Calu3 (cell line): ENCODE data around the gene ONECUT2. TPM values are rescaled to one million over a fixed set of nuclear protein-coding genes. Genes with fewer than 3 reads are reported as not detected.

ENCODE experiments used
- BruUV-seq: library from RNA; stranded (reverse); fragments of 400-500 nt; replicated peaks from 2 replicates; lab custom pipeline; 2021; lab: Mats Ljungman, UMichigan
- CTCF ChIA-PET: fragments of 300-600 bp; sonication (Branson Sonifier 250); formaldehyde crosslinking; loops from one replicate; lab custom pipeline; 2022; ENCODE audit warnings: antibody characterized with exemption; lab: Charles Lee
- DNase-seq: peaks from one replicate; pipeline ENCODE4 v3.0.0; 2022
- H3K27ac Mint-ChIP-seq: one replicate; pipeline ENCODE4 v1.8.0; 2022; ENCODE audit warnings: mixed read lengths; ENCODE audit not compliant: unreplicated experiment
- H3K27me3 Mint-ChIP-seq: one replicate; pipeline ENCODE4 v1.8.0; 2022; ENCODE audit warnings: mixed read lengths; ENCODE audit not compliant: unreplicated experiment
- H3K36me3 Mint-ChIP-seq: one replicate; pipeline ENCODE4 v1.8.0; 2022; ENCODE audit warnings: mild to moderate bottlenecking, moderate library complexity, mixed read lengths; ENCODE audit not compliant: insufficient read depth, unreplicated experiment
- H3K4me1 Mint-ChIP-seq: one replicate; pipeline ENCODE4 v1.8.0; 2022; ENCODE audit warnings: mild to moderate bottlenecking, low read depth, mixed read lengths; ENCODE audit not compliant: unreplicated experiment
- H3K4me3 Mint-ChIP-seq: one replicate; pipeline ENCODE4 v1.8.0; 2022; ENCODE audit warnings: mild to moderate bottlenecking, low read depth, moderate library complexity, mixed read lengths; ENCODE audit not compliant: unreplicated experiment
- H3K9me3 Mint-ChIP-seq: one replicate; pipeline ENCODE4 v1.8.0; 2022; ENCODE audit warnings: low read depth, mixed read lengths; ENCODE audit not compliant: unreplicated experiment
- CTCF ChIP-seq: fragments of 200-600 bp; IDR thresholded peaks from one replicate; pipeline ENCODE4 v1.8.0; 2022; ENCODE audit warnings: antibody characterized with exemption; ENCODE audit not compliant: unreplicated experiment
- intact Hi-C: fragments of 100-400 bp; cut with micrococcal nuclease; formaldehyde crosslinking; loops from one replicate; pipeline ENCODE4 v1.10.0; 2022; ENCODE audit not compliant: unreplicated experiment
- total RNA-seq: library from RNA; stranded (reverse); gene quantifications from 2 replicates; pipeline ENCODE4 v1.2.3, GENCODE V29; 2022

ONECUT2 gene
- total RNA-seq, 1 experiment from 2014 or later: 182 TPM

GRCh38 chr18:57443702-57444101 lies 8.5 kb downstream of the ONECUT2 start:
- Mint-ChIP-seq H3K27ac (peak overlapping the region; percentile 79), H3K4me1 (peaks cover 74% of the 10 kb centered on the region), H3K9me3 (no peaks in the 10 kb centered on the region), H3K4me3 (peak overlapping the region; percentile 96), H3K36me3 (peaks cover 100% of the 10 kb centered on the region), H3K27me3 (no peaks in the 10 kb centered on the region)
- no peak for DNase-seq
- TF ChIP-seq CTCF: no peak
- intact Hi-C loops: loop anchor here (5.0 to 10.0 kb wide), 3 partner anchors 299 to 699 kb away; partner anchors contain the start of gene BOD1L2
- TSS peak; percentile 42 for BruUV-seq
- CTCF ChIA-PET: interaction anchor here (0.5 kb wide), 1 partner anchor 178 kb away, joined by 4 read pairs; the partner anchor contains the start of gene NARS1

GRCh38 chr18:57444301-57444759 lies 9.2 kb downstream of the ONECUT2 start:
- BruUV-seq: no TSS peak
- Mint-ChIP-seq H3K4me1 (peaks cover 80% of the 10 kb centered on the region), H3K36me3 (peaks cover 99% of the 10 kb centered on the region), H3K9me3 (no peaks in the 10 kb centered on the region), H3K27me3 (no peaks in the 10 kb centered on the region), H3K27ac (peak overlapping the region; percentile 79), H3K4me3 (peak overlapping the region; percentile 96)
- intact Hi-C loops: loop anchor here (5.0 to 10.0 kb wide), 3 partner anchors 300 to 700 kb away; partner anchors contain the start of gene BOD1L2
- CTCF ChIA-PET: interaction anchor here (0.8 kb wide), 1 partner anchor 118 kb away, joined by 3 read pairs; no protein-coding TSS in a partner anchor
- peak; percentile 69 for DNase-seq
- no peak for TF ChIP-seq CTCF

GRCh38 chr18:57445488-57446319 lies 10.5 kb downstream of the ONECUT2 start:
- peak; percentile 25 for DNase-seq
- H3K4me1 Mint-ChIP-seq: peaks cover 92% of the 10 kb centered on the region
- no peak for TF ChIP-seq CTCF
- no TSS peak for BruUV-seq
- H3K27ac Mint-ChIP-seq: peak overlapping the region; percentile 79
- peak overlapping the region; percentile 96 for H3K4me3 Mint-ChIP-seq
- CTCF ChIA-PET: no interaction called here
- intact Hi-C loops: loop anchor here (5.0 to 10.0 kb wide), 4 partner anchors 117 to 701 kb away; partner anchors contain the start of gene BOD1L2
- H3K36me3 Mint-ChIP-seq: peaks cover 98% of the 10 kb centered on the region
- no peaks in the 10 kb centered on the region for H3K27me3 Mint-ChIP-seq
- H3K9me3 Mint-ChIP-seq: no peaks in the 10 kb centered on the region

GRCh38 chr18:57446322-57446721 lies 11.1 kb downstream of the ONECUT2 start:
- H3K36me3 Mint-ChIP-seq: peaks cover 93% of the 10 kb centered on the region

More at GRCh38 chr18:57446322-57446721, 11.1 kb downstream of the ONECUT2 start:
- peak overlapping the region; percentile 96 for H3K4me3 Mint-ChIP-seq
- intact Hi-C loops: loop anchor here (5.0 to 10.0 kb wide), 4 partner anchors 116 to 702 kb away; partner anchors contain the start of gene BOD1L2
- DNase-seq: peak; percentile 77
- peak overlapping the region; percentile 79 for H3K27ac Mint-ChIP-seq
- CTCF ChIA-PET: interaction anchor here (2.0 kb wide), 1 partner anchor 11 kb away, joined by 6 read pairs; the partner anchor contains the start of gene ONECUT2
- TF ChIP-seq CTCF: peak; percentile 81
- no TSS peak for BruUV-seq
- H3K4me1 Mint-ChIP-seq: peaks cover 92% of the 10 kb centered on the region
- no peaks in the 10 kb centered on the region for H3K27me3 Mint-ChIP-seq
- no peaks in the 10 kb centered on the region for H3K9me3 Mint-ChIP-seq
